Measurements from ENCODE around the gene PRDM8. TPM values are rescaled to one million over a fixed set of nuclear protein-coding genes. Genes with fewer than 3 reads are reported as not detected.

PRDM8 gene
- total RNA-seq, 1 donor from 2014 or later = not detected

DNA sequence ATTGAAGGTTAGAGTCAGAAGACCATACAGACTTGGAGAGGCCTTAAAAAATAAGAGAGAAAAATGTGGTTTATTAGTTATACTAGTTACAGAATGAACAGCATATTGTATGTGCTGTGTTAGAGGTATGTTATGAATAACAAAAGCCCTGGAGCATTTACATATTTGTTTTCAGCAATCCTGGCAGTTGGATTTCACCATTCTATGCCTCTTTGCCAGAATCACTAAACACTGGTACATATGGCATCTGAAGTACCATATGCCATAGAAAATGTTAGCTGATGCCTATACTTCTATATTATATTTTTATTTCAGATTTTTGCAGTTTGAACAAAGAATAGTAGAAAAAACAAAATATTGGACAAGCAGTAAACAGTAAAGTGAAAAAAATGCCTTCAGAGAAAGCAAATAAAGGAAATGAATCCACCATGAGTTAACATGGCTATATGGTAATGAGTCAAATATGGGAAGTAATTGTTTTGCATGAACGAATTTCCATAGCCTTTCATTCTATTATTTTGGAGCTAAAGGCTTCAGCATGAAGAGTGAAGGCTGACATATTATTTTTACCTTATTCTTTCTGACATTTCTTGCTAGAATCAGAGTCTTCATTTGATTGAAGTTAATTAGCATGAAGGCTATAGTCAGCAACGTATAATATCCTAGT lies 41.9 kb upstream of the PRDM8 start:
- H3K27me3 ChIP-seq = no peaks in the 10 kb centered on the region
- H3K4me3 ChIP-seq = no peak overlapping the region
- no peaks in the 10 kb centered on the region for H3K36me3 ChIP-seq
- no peak for DNase-seq (ENCODE audit: low spot score in 2 of 2)
- H3K4me1 ChIP-seq = no peaks in the 10 kb centered on the region
- H3K9me3 ChIP-seq = no peaks in the 10 kb centered on the region
- TF ChIP-seq, protein P1, sequence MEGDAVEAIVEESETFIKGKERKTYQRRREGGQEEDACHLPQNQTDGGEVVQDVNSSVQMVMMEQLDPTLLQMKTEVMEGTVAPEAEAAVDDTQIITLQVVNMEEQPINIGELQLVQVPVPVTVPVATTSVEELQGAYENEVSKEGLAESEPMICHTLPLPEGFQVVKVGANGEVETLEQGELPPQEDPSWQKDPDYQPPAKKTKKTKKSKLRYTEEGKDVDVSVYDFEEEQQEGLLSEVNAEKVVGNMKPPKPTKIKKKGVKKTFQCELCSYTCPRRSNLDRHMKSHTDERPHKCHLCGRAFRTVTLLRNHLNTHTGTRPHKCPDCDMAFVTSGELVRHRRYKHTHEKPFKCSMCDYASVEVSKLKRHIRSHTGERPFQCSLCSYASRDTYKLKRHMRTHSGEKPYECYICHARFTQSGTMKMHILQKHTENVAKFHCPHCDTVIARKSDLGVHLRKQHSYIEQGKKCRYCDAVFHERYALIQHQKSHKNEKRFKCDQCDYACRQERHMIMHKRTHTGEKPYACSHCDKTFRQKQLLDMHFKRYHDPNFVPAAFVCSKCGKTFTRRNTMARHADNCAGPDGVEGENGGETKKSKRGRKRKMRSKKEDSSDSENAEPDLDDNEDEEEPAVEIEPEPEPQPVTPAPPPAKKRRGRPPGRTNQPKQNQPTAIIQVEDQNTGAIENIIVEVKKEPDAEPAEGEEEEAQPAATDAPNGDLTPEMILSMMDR (IDR thresholded peaks at IDR 0.05) = no peak
- intact Hi-C loops (cut with DNase I) = no loop called here
- H3K27ac ChIP-seq = no peak overlapping the region

DNA sequence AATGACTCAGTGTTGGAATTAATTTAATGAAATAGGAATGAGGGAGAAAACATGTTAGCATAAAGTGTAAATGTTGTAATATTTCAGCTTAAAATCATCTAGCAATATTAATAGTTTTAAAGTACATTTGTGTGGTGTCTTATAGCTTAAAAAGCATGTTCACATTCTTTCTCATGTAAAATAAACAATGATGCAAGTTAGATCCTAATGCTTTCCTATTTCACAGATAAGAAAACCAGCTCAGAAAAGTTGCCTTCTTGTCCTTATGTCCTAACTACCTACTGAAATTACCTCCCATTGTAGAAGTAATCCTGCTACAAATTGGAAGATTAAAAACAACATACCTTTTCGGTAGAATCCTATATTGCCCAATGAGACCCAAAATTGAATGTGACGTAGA lies 40.9 kb upstream of the PRDM8 start:
- TF ChIP-seq, protein P1 (IDR thresholded peaks at IDR 0.05) = no peak
- no peaks in the 10 kb centered on the region for H3K9me3 ChIP-seq
- H3K27me3 ChIP-seq = no peaks in the 10 kb centered on the region
- H3K4me3 ChIP-seq = no peak overlapping the region
- no peak overlapping the region for H3K27ac ChIP-seq
- intact Hi-C loops (cut with DNase I) = no loop called here
- H3K4me1 ChIP-seq = no peaks in the 10 kb centered on the region
- DNase-seq (ENCODE audit: low spot score in 2 of 2) = no peak
- H3K36me3 ChIP-seq = no peaks in the 10 kb centered on the region

DNA sequence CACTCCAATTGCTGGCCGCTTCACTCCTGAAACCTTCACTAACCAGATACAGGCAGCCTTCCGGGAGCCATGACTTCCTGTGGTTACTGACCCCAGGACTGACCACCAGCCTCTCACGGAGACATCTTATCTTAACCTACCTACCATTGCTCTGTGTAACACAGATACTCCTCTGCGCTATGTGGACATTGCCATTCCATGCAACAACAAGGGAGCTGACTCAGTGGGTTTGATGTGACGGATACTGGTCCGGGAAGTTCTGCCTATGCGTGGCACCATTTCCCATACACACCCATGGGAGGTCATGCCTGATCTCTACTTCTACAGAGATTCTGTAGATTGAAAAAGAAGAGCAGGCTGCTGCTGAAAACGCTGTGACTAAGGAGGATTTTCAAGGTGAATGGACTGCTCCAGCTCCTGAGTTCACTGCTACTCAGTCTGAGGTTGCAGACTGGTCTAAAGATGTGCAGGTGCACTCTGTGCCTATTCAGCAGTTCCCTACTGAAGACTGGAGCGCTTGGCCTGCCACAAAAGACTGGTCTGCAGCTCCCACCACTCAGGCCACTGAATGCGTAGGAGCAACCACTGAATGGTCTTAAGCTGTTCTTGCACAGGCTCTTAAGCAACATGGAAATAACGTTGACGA lies 35.8 kb upstream of the PRDM8 start:
- H3K27ac ChIP-seq = no peak overlapping the region
- no peak for DNase-seq (ENCODE audit: low spot score in 2 of 2)
- no peaks in the 10 kb centered on the region for H3K4me1 ChIP-seq
- no peak overlapping the region for H3K4me3 ChIP-seq
- no peaks in the 10 kb centered on the region for H3K27me3 ChIP-seq
- intact Hi-C loops (cut with DNase I) = no loop called here
- H3K9me3 ChIP-seq = no peaks in the 10 kb centered on the region
- TF ChIP-seq, protein P1 (IDR thresholded peaks at IDR 0.05) = no peak
- no peaks in the 10 kb centered on the region for H3K36me3 ChIP-seq

DNA sequence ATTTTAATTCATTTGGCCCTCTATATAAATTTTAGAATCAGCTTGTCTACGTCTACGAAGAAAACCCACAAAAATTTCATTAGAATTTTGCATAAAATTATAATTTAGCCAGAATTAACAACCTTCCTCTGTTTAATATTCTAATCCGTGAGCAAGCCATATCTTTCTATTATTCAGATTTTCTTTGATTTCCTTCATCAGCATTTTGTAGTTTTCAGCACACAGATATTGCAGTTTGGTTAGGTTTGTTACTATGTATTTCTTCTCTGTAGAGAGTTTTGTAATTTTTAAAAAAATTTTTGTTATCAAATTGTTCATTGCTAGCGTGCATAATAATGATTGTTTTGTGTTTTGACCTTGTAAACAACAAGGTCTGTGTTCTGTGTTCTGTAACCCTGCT lies 34.9 kb upstream of the PRDM8 start:
- no peaks in the 10 kb centered on the region for H3K27me3 ChIP-seq
- H3K4me3 ChIP-seq = no peak overlapping the region
- TF ChIP-seq, protein P1 (IDR thresholded peaks at IDR 0.05) = no peak
- H3K27ac ChIP-seq = no peak overlapping the region
- DNase-seq (ENCODE audit: low spot score in 2 of 2) = no peak
- H3K9me3 ChIP-seq = no peaks in the 10 kb centered on the region
- no peaks in the 10 kb centered on the region for H3K4me1 ChIP-seq
- no peaks in the 10 kb centered on the region for H3K36me3 ChIP-seq
- intact Hi-C loops (cut with DNase I) = no loop called here

DNA sequence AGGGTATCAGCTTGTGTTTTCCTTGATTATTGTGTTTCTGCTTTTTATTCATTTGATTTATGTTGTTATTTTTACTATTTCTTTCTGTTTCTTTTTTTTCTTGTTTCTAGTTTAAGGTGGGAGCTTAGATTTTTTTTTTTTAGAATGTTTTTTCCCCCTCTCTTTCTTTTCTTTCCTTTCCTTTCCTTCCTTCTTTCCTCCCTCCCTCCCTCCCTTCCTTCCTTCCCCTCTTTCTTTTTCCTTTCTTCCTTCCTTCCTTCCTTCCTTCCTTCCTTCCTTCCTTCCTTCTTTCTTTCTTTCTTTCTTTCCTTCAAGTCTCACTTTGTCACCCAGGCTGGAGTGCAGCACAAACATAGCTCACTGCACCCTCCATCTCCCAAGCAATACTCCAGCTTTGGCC lies 31.4 kb upstream of the PRDM8 start:
- Histone ChIP-seq H3K9me3 (no peaks in the 10 kb centered on the region), H3K27me3 (no peaks in the 10 kb centered on the region), H3K36me3 (no peaks in the 10 kb centered on the region), H3K4me3 (no peak overlapping the region), H3K27ac (no peak overlapping the region), H3K4me1 (no peaks in the 10 kb centered on the region)
- intact Hi-C loops (cut with DNase I) = no loop called here
- DNase-seq (ENCODE audit: low spot score in 2 of 2) = no peak
- TF ChIP-seq, protein P1 (IDR thresholded peaks at IDR 0.05) = no peak

Measured in ascending aorta (tissue), 2 donors.